Thyroid gland (tissue), 4 donors: ENCODE data around the gene CTSD. TPM values are rescaled to one million over a fixed set of nuclear protein-coding genes. Genes with fewer than 3 reads are reported as not detected.

ENCODE experiments used
- DNase-seq, 2 donors: peaks; one replicate each; pipeline ENCODE4 v3.0.0-alpha.2; 2019
- H3K27ac ChIP-seq, 3 donors: fragments of 200-600 bp; sonication (generic); 1 replicate in 2 of 3; 2 replicates in 1 of 3; pipeline ENCODE4 v1.5.1; 2016 to 2019; ENCODE audit warnings: mild to moderate bottlenecking in 1 of 3, moderate library complexity in 1 of 3
- H3K27me3 ChIP-seq: fragments of 200-600 bp; sonication (generic); one replicate; pipeline ENCODE4 v1.5.1; 2019
- H3K36me3 ChIP-seq, 2 donors: fragments of 200-600 bp; sonication (generic); one replicate each; pipeline ENCODE4 v1.5.1; 2016 to 2019
- H3K4me1 ChIP-seq, 2 donors: fragments of 200-600 bp; sonication (generic); one replicate each; pipeline ENCODE4 v1.5.1; 2017 to 2019
- H3K4me3 ChIP-seq, 3 donors: fragments of 200-600 bp; sonication (generic); replicated peaks in 1 of 3; 1 replicate in 2 of 3; 2 replicates in 1 of 3; pipeline ENCODE4 v1.5.1; 2016; ENCODE audit warnings: mild to moderate bottlenecking in 1 of 3
- H3K9me3 ChIP-seq: fragments of 200-600 bp; sonication (generic); one replicate; pipeline ENCODE4 v1.5.1; 2017
- CTCF ChIP-seq, 6 experiments: fragments of 200-600 bp in 3 of 6; fragments of 450-650 bp in 3 of 6; sonication (generic) in 3 of 6; IDR thresholded peaks; one replicate each; pipeline ENCODE4 v1.5.1; 2016 to 2019; ENCODE audit warnings: antibody characterized with exemption in 6 of 6, mild to moderate bottlenecking in 2 of 6, inconsistent platforms in 1 of 6, moderate library complexity in 1 of 6
- POLR2A ChIP-seq, 2 donors: fragments of 450-650 bp; IDR thresholded peaks; one replicate each; pipeline ENCODE4 v1.6.1; 2017; ENCODE audit warnings: antibody characterized with exemption in 2 of 2, mild to moderate bottlenecking in 2 of 2, moderate library complexity in 1 of 2
- WGBS, 2 donors: methylation state at CpG; one replicate each; pipeline ENCODE4 v1.1.5; 2017; 5-methylcytosine and 5-hydroxymethylcytosine counted together
- intact Hi-C: fragments of 100-400 bp; cut with DNase I; formaldehyde crosslinking; loops from one replicate; pipeline ENCODE4 v1.15.1; 2023
- total RNA-seq, 4 donors: library from RNA; depleted of rRNA; stranded (reverse); fragments of >200 nt; gene quantifications; one replicate each; pipeline ENCODE4 v1.2.3, GENCODE V29; 2016

CTSD gene
- total RNA-seq, 4 donors from 2014 or later: 363 to 577 (median 457) TPM

- no peak overlapping the region for H3K27ac ChIP-seq
- DNase-seq: no peak
- no peaks in the 10 kb centered on the region for H3K9me3 ChIP-seq
- H3K4me1 ChIP-seq: no peaks in the 10 kb centered on the region
- TF ChIP-seq POLR2A (IDR thresholded peaks at IDR 0.05) (no peak), CTCF (IDR thresholded peaks at IDR 0.05) (no peak)
- intact Hi-C loops: no loop called here
- H3K4me3 ChIP-seq: no peak overlapping the region
- no peaks in the 10 kb centered on the region for H3K27me3 ChIP-seq
- no peaks in the 10 kb centered on the region for H3K36me3 ChIP-seq
- 88 to 93% methylated on average over 5 of the region's 5 CpGs for WGBS, 2 donors
Observed at GRCh38 chr11:1731451-1732059, 32.2 kb downstream of the CTSD start.

GRCh38 chr11:1730059-1730629, 33.6 kb downstream of the CTSD start:
- intact Hi-C loops: no loop called here

GRCh38 chr11:1729692-1730011, 34.1 kb downstream of the CTSD start:
- H3K4me1 ChIP-seq: no peaks in the 10 kb centered on the region
- intact Hi-C loops: no loop called here
- no peak for DNase-seq
- no peak overlapping the region for H3K27ac ChIP-seq
- 80 to 88% methylated on average over 9 of the region's 9 CpGs for WGBS, 2 donors
- H3K9me3 ChIP-seq: no peaks in the 10 kb centered on the region
- TF ChIP-seq CTCF (IDR thresholded peaks at IDR 0.05): no peak
- TF ChIP-seq POLR2A (IDR thresholded peaks at IDR 0.05): no peak
- no peaks in the 10 kb centered on the region for H3K36me3 ChIP-seq
- no peak overlapping the region for H3K4me3 ChIP-seq
- H3K27me3 ChIP-seq: no peaks in the 10 kb centered on the region

More at GRCh38 chr11:1730059-1730629, 33.6 kb downstream of the CTSD start:
- H3K27ac ChIP-seq: no peak overlapping the region
- TF ChIP-seq POLR2A (IDR thresholded peaks at IDR 0.05): no peak
- TF ChIP-seq CTCF (IDR thresholded peaks at IDR 0.05): no peak
- H3K9me3 ChIP-seq: no peaks in the 10 kb centered on the region
- 68 to 69% methylated on average over 11 of the region's 11 CpGs for WGBS, 2 donors
- no peak overlapping the region for H3K4me3 ChIP-seq
- no peak for DNase-seq
- H3K36me3 ChIP-seq: no peaks in the 10 kb centered on the region
- H3K4me1 ChIP-seq: no peaks in the 10 kb centered on the region
- no peaks in the 10 kb centered on the region for H3K27me3 ChIP-seq

GRCh38 chr11:1728931-1729691, 34.6 kb downstream of the CTSD start:
- Histone ChIP-seq H3K36me3 (no peaks in the 10 kb centered on the region), H3K9me3 (no peaks in the 10 kb centered on the region), H3K27me3 (no peaks in the 10 kb centered on the region), H3K4me1 (no peaks in the 10 kb centered on the region), H3K4me3 (no peak overlapping the region), H3K27ac (no peak overlapping the region)
- no peak for DNase-seq
- WGBS, 2 donors: 81 to 85% methylated on average over 25 of the region's 25 CpGs
- TF ChIP-seq CTCF (IDR thresholded peaks at IDR 0.05) (no peak), POLR2A (IDR thresholded peaks at IDR 0.05) (no peak)
- intact Hi-C loops: no loop called here

GRCh38 chr11:1728301-1728700, 35.4 kb downstream of the CTSD start:
- WGBS, 2 donors: 59 to 60% methylated on average over 4 of the region's 4 CpGs
- Histone ChIP-seq H3K4me1 (no peaks in the 10 kb centered on the region), H3K27ac (no peak overlapping the region), H3K27me3 (no peaks in the 10 kb centered on the region), H3K9me3 (no peaks in the 10 kb centered on the region), H3K4me3 (no peak overlapping the region), H3K36me3 (no peaks in the 10 kb centered on the region)
- TF ChIP-seq CTCF (IDR thresholded peaks at IDR 0.05): no peak
- TF ChIP-seq POLR2A (IDR thresholded peaks at IDR 0.05): no peak
- intact Hi-C loops: no loop called here
- DNase-seq: no peak
